Kidney (tissue), 14 donors: ENCODE measurements around the gene RTP5. TPM values are rescaled to one million over a fixed set of nuclear protein-coding genes. Genes with fewer than 3 reads are reported as not detected.
"Not testable (repeated sequence)": the region's sequence is repeated elsewhere in the genome, so short reads cannot be mapped to it uniquely, and the experiment has no call there.

ENCODE experiments used
- DNase-seq, 5 donors: peaks; one replicate each; pipeline ENCODE4 v3.0.0-alpha.2; 2013 to 2020
- FAIRE-seq: peaks from 2 replicates; lab custom pipeline; 2012; peaks lifted over from hg19 to GRCh38; lab: Jason Lieb, UNC
- H3K27ac ChIP-seq, 2 donors: one replicate each; pipeline ENCODE4 v1.7.0; 2013; ENCODE audit warnings: low read depth in 2 of 2, low read length in 2 of 2, inconsistent platforms in 1 of 2
- H3K27me3 ChIP-seq: one replicate; pipeline ENCODE4 v1.7.1; 2013; ENCODE audit warnings: low read length, inconsistent platforms; ENCODE audit not compliant: control insufficient read depth, insufficient read depth
- H3K36me3 ChIP-seq, 3 donors: one replicate each; pipeline versions ENCODE4 v1.7.0 to v1.7.1; 2013; ENCODE audit warnings: low read length in 3 of 3, control low read depth in 1 of 3, inconsistent platforms in 1 of 3; ENCODE audit not compliant: insufficient read depth in 3 of 3, control insufficient read depth in 2 of 3
- H3K4me1 ChIP-seq, 3 donors: one replicate each; pipeline versions ENCODE4 v1.7.0 to v1.7.1; 2013; ENCODE audit warnings: low read length in 3 of 3, inconsistent platforms in 1 of 3, low read depth in 1 of 3; ENCODE audit not compliant: control insufficient read depth in 2 of 3, insufficient read depth in 2 of 3
- H3K4me3 ChIP-seq, 3 donors: one replicate each; pipeline versions ENCODE4 v1.7.0 to v1.8.1; 2013; ENCODE audit warnings: low read length in 3 of 3, control low read depth in 1 of 3, inconsistent platforms in 1 of 3
- H3K9ac ChIP-seq, 3 donors: one replicate each; pipeline versions ENCODE4 v1.7.0 to v1.7.1; 2013; ENCODE audit warnings: low read length in 3 of 3, control low read depth in 1 of 3, inconsistent platforms in 1 of 3
- H3K9me3 ChIP-seq, 3 donors: one replicate each; pipeline versions ENCODE4 v1.7.0 to v1.7.1; 2013; ENCODE audit warnings: low read length in 3 of 3, control low read depth in 1 of 3, inconsistent platforms in 1 of 3; ENCODE audit not compliant: control insufficient read depth in 2 of 3, insufficient read depth in 1 of 3
- intact Hi-C: fragments of 100-400 bp; cut with DNase I; formaldehyde crosslinking; loops from one replicate; pipeline ENCODE4 v1.11.1; 2022
- polyA plus RNA-seq: library from polyadenylated mRNA; stranded (reverse); fragments of 350-450 nt; fragmentation: Illumina TruSeq; extraction: RNeasy Lipid Tissue Mini Kit (QIAGEN cat#74804); gene quantifications from one replicate; pipeline ENCODE4 v1.2.3, GENCODE V29; 2014; ENCODE audit warnings: low read depth, low replicate concordance; ENCODE audit not compliant: insufficient read depth
- total RNA-seq: library from RNA; stranded (reverse); fragmentation: NEBNext Ultra II Directional; extraction: Animal tissue kit (Norgen Biotek cat#: 25700); gene quantifications from one replicate; pipeline ENCODE4 v1.2.1, GENCODE V29; 2021
- TF ChIP-seq, protein P1 (sequence below): IDR thresholded peaks from 3 replicates; pipeline ENCODE4 v1.5.1; 2012; ENCODE audit warnings: mild to moderate bottlenecking, moderate library complexity, borderline replicate concordance; ENCODE audit not compliant: insufficient read depth; ENCODE audit errors: extremely low read depth
- donor health status: control.
- donor health status: control.
- donor health status: control.
- donor health status: control.
- donor health status: control.
- donor health status: DM: yes; HTN: yes; CAD: no.
- donor health status: Normal renal cell carcinoma (clear cell type).

Gene RTP5
- total and polyA plus RNA-seq, 2 donors from 2014 or later: 0.13 TPM; not detected in 1

DNA sequence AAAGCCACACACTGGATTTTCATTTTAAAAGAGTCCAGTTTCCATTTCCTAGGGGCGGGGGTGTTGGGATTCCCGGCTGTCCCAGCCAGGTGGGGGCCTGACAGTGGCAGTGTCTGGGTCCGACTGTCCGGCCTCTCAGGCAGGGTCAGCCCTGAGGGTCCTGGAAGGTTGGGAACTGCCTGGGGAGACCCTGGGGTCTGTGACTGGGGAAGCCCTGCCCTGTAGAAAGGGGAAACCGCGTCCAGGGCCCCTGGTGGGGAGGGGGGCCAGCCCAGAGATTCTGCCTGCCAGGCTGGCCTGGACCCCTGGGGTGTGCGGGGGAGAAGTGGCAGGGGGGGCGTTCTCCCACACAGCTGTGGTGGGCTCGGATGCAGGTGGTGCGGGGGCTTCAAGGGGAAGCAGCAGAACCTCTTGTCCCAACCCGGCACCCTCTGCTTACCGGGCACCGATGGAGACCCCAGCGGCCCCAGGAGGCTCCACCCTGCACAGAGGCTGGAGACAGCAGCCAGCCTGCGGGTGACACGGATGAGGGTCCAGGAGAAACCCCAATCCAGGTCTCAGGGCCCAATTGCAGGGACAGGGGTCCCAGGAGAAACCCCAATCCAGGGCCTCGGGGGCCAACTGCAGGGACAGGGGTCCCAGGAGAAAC is 4.9 kb downstream of the RTP5 start:
- Histone ChIP-seq H3K4me3 (no peak overlapping the region), H3K9ac (no peak overlapping the region), H3K27me3 (no peaks in the 10 kb centered on the region), H3K27ac (no peak overlapping the region), H3K36me3 (no peaks in the 10 kb centered on the region), H3K4me1 (no peaks in the 10 kb centered on the region), H3K9me3 (no peaks in the 10 kb centered on the region)
- intact Hi-C loops: loop anchor here (10.0 kb wide), 1 partner anchor 140 kb away; the partner anchor contains the start of gene D2HGDH
- no peak for FAIRE-seq
- TF ChIP-seq, protein P1, sequence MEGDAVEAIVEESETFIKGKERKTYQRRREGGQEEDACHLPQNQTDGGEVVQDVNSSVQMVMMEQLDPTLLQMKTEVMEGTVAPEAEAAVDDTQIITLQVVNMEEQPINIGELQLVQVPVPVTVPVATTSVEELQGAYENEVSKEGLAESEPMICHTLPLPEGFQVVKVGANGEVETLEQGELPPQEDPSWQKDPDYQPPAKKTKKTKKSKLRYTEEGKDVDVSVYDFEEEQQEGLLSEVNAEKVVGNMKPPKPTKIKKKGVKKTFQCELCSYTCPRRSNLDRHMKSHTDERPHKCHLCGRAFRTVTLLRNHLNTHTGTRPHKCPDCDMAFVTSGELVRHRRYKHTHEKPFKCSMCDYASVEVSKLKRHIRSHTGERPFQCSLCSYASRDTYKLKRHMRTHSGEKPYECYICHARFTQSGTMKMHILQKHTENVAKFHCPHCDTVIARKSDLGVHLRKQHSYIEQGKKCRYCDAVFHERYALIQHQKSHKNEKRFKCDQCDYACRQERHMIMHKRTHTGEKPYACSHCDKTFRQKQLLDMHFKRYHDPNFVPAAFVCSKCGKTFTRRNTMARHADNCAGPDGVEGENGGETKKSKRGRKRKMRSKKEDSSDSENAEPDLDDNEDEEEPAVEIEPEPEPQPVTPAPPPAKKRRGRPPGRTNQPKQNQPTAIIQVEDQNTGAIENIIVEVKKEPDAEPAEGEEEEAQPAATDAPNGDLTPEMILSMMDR: no peak
- DNase-seq: peak in 1 of 5 donors; percentile 58

DNA sequence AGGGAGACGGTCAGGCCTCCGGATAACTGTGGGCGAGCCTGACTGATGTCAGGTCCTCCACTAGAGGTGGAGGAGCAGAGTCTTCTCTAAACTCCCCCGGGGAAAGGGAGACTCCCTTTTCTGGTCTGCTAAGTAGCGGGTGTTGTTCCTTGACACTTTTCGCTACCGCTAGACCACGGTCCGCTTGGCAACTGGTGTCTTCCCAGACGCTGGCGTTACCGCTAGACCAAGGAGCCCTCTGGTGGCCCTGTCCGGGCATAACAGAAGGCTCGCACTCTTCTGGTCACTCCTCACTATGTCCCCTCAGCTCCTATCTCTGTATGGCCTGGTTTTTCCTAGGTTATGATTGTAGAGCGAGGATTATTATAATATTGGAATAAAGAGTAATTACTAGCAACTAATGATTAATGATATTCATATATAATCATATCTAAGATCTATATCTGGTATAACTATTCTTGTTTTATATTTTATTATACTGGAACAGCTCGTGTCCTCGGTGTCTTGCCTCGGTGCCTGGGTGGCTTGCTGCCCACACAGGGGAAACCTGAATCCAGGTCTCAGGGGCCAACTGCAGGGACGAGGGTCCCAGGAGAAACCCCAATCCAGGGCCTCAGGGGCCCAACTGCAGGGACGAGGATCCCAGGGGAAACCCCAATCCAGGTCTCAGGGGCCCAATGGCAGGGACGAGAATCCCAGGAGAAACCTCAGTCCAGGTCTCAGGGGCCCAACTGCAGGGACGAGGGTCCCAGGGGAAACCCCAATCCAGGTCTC is 6.4 kb downstream of the RTP5 start:
- not testable (repeated sequence) for H3K27me3 ChIP-seq, H3K9me3 ChIP-seq, FAIRE-seq, H3K36me3 ChIP-seq, H3K4me3 ChIP-seq, H3K27ac ChIP-seq, H3K4me1 ChIP-seq, H3K9ac ChIP-seq
- DNase-seq: peak in 1 of 5 donors; percentile 43
- intact Hi-C loops: loop anchor here (10.0 kb wide), 1 partner anchor 141 kb away; the partner anchor contains the start of gene D2HGDH

DNA sequence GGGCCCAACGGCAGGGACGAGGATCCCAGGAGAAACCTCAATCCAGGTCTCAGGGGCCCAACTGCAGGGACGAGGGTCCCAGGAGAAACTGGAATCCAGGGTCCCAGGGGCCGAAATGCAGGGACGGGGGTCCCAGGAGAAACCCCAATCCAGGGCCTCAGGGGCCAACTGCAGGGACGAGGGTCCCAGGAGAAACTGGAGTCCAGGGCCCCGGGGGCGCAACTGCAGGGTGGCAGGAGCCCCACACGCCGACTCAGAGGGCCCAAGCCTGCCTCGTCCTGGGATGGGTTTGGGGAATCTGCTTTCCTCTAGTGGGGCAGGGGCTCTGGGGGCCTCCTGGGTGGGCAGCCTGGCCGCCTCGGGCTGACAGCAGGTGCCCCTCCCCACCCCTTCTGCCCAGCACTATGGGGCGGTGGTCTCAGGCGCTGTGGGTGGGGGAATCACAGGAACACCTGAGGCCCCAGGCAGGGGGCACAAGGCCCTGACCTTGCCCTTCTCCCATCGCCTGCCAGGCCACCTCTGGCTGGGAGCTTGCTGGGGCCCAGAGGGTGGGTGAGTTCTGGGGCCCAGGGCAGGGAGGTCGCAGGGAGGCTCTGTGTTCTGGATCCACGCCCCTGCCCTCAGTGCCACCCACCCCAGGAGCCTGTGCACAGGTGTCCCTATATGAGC is 7.1 kb downstream of the RTP5 start:
- TF ChIP-seq, protein P1: no peak
- Histone ChIP-seq H3K4me1 (peaks cover 0 to 6% (median 0%) of the 10 kb centered on the region in 3 donors), H3K9me3 (no peaks in the 10 kb centered on the region), H3K9ac (no peak overlapping the region), H3K27ac (no peak overlapping the region), H3K4me3 (no peak overlapping the region), H3K36me3 (no peaks in the 10 kb centered on the region), H3K27me3 (no peaks in the 10 kb centered on the region)
- intact Hi-C loops: loop anchor here (10.0 kb wide), 1 partner anchor 142 kb away; the partner anchor contains the start of gene D2HGDH
- DNase-seq (peak in 1 of 5 donors; percentile 71), FAIRE-seq (no peak)
